ENCODE measurements around the gene RGS8.
"Not testable (repeated sequence)": the region's sequence is repeated elsewhere in the genome, so short reads cannot be mapped to it uniquely, and the experiment has no call there.

Gene RGS8

GRCh38 chr1:182703539-182703938 lies 19.2 kb upstream of the RGS8 start:
- no peak for TF ChIP-seq CTCF (IDR thresholded peaks at IDR 0.05; ENCODE audit: insufficient read depth, low read depth, low read length, missing control alignments)
- no peak for DNase-seq (ENCODE audit: low read depth)
- H3K4me3 ChIP-seq (ENCODE audit: low read length) = no peak overlapping the region

- no peak overlapping the region for H3K4me3 ChIP-seq (ENCODE audit: low read length)
- no peak for DNase-seq (ENCODE audit: low read depth)
- no peak for TF ChIP-seq CTCF (IDR thresholded peaks at IDR 0.05; ENCODE audit: insufficient read depth, low read depth, low read length, missing control alignments)
Observed at GRCh38 chr1:182702826-182703524, 18.6 kb upstream of the RGS8 start.

- peak overlapping the region; percentile 21 for H3K4me3 ChIP-seq (ENCODE audit: low read length)
- TF ChIP-seq CTCF (IDR thresholded peaks at IDR 0.05; ENCODE audit: insufficient read depth, low read depth, low read length, missing control alignments) = peak; percentile 25
- peak; percentile 24 for DNase-seq (ENCODE audit: low read depth)
Observed at GRCh38 chr1:182700351-182700709, 15.9 kb upstream of the RGS8 start.

GRCh38 chr1:182699393-182700350 lies 15.3 kb upstream of the RGS8 start:
- no peak for TF ChIP-seq CTCF (IDR thresholded peaks at IDR 0.05; ENCODE audit: insufficient read depth, low read depth, low read length, missing control alignments)
- peak overlapping the region; percentile 21 for H3K4me3 ChIP-seq (ENCODE audit: low read length)
- DNase-seq (ENCODE audit: low read depth) = no peak

GRCh38 chr1:182698971-182699370 lies 14.6 kb upstream of the RGS8 start:
- no peak for DNase-seq (ENCODE audit: low read depth)
- H3K4me3 ChIP-seq (ENCODE audit: low read length) = no peak overlapping the region
- TF ChIP-seq CTCF (IDR thresholded peaks at IDR 0.05; ENCODE audit: insufficient read depth, low read depth, low read length, missing control alignments) = no peak

GRCh38 chr1:182693139-182693538 lies 8.8 kb upstream of the RGS8 start:
- not testable (repeated sequence) for H3K4me3 ChIP-seq (ENCODE audit: low read length); DNase-seq (ENCODE audit: low read depth)

- no peak overlapping the region for H3K4me3 ChIP-seq (ENCODE audit: low read length)
- no peak for TF ChIP-seq CTCF (IDR thresholded peaks at IDR 0.05; ENCODE audit: insufficient read depth, low read depth, low read length, missing control alignments)
- no peak for DNase-seq (ENCODE audit: low read depth)
Observed at GRCh38 chr1:182690886-182691443, 6.6 kb upstream of the RGS8 start.

Measured in epithelial cell of esophagus (primary cell).